Esophagus muscularis mucosa (tissue), 4 donors: Measurements from ENCODE around the gene GNG11.

ENCODE experiments used
- CTCF ChIP-seq, 3 experiments: fragments of 200-600 bp in 2 of 3; fragments of 450-650 bp in 1 of 3; sonication (generic) in 2 of 3; IDR thresholded peaks; one replicate each; pipeline ENCODE4 v1.5.1; 2017 to 2019; ENCODE audit warnings: antibody characterized with exemption in 3 of 3, mild to moderate bottlenecking in 2 of 3, moderate library complexity in 1 of 3
- EP300 ChIP-seq: sonication (generic); formaldehyde crosslinking; IDR thresholded peaks from one replicate; pipeline ENCODE4 v1.6.1; 2017; ENCODE audit warnings: antibody characterized with exemption
- POLR2A ChIP-seq: fragments of 450-650 bp; IDR thresholded peaks from one replicate; pipeline ENCODE4 v1.6.1; 2017; ENCODE audit warnings: antibody characterized with exemption, moderate library complexity, mild to moderate bottlenecking, low read depth
- POLR2AphosphoS5 ChIP-seq, 2 donors: sonication (generic); formaldehyde crosslinking; IDR thresholded peaks; one replicate each; pipeline ENCODE4 v1.6.1; 2017; ENCODE audit warnings: antibody characterized with exemption in 2 of 2

- TF ChIP-seq CTCF (IDR thresholded peaks at IDR 0.05) (no peak), POLR2A (no peak), EP300 (no peak), POLR2AphosphoS5 (IDR thresholded peaks at IDR 0.05) (no peak)
Measured at GRCh38 chr7:93877742-93878141, 43.8 kb upstream of the GNG11 start.
